ENCODE results near the gene VCX3B.

GRCh38 chrX:8504451-8504850 is 39.8 kb downstream of the VCX3B start:
- TF ChIP-seq, protein P1, sequence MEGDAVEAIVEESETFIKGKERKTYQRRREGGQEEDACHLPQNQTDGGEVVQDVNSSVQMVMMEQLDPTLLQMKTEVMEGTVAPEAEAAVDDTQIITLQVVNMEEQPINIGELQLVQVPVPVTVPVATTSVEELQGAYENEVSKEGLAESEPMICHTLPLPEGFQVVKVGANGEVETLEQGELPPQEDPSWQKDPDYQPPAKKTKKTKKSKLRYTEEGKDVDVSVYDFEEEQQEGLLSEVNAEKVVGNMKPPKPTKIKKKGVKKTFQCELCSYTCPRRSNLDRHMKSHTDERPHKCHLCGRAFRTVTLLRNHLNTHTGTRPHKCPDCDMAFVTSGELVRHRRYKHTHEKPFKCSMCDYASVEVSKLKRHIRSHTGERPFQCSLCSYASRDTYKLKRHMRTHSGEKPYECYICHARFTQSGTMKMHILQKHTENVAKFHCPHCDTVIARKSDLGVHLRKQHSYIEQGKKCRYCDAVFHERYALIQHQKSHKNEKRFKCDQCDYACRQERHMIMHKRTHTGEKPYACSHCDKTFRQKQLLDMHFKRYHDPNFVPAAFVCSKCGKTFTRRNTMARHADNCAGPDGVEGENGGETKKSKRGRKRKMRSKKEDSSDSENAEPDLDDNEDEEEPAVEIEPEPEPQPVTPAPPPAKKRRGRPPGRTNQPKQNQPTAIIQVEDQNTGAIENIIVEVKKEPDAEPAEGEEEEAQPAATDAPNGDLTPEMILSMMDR (IDR thresholded peaks at IDR 0.05) = no peak
- TF ChIP-seq POLR2AphosphoS5 (IDR thresholded peaks at IDR 0.05) = no peak
- no peak for TF ChIP-seq POLR2A (IDR thresholded peaks at IDR 0.05)

Data from upper lobe of left lung (tissue), 4 donors.